Activated naive CD8-positive, alpha-beta T cell treated with anti-CD3 and anti-CD28 coated beads, Interleukin-2, amount 10 ng/mL, durations not matched to agents 7 days and 5 days (primary cell): ENCODE data around the gene SMIM29. TPM values are rescaled to one million over a fixed set of nuclear protein-coding genes. Genes with fewer than 3 reads are reported as not detected.
A peak's percentile ranks its signal among the peaks of the same experiment; 100 is the strongest.
"Not testable (repeated sequence)": the region's sequence is repeated elsewhere in the genome, so short reads cannot be mapped to it uniquely, and the experiment has no call there.

Experiments
- ATAC-seq: fragments of 150-1000 bp; cut with Tn5 transposase; one replicate; pipeline ENCODE4 v1.10.0; 2021; ENCODE audit warnings: low read depth, moderate library complexity
- POLR2A ChIA-PET: fragments of 350-600 bp; sonication (Branson Sonifier 250); formaldehyde crosslinking; loops from one replicate; lab custom pipeline; 2021; ENCODE audit warnings: antibody characterized with exemption; lab: Charles Lee
- DNase-seq: peaks from one replicate; pipeline ENCODE4 v3.0.0; 2021
- H3K27ac Mint-ChIP-seq: one replicate; pipeline ENCODE4 v1.8.0; 2022; ENCODE audit warnings: mild to moderate bottlenecking, mixed read lengths
- H3K27me3 Mint-ChIP-seq: one replicate; pipeline ENCODE4 v1.8.0; 2022; ENCODE audit warnings: mild to moderate bottlenecking, moderate library complexity, mixed read lengths
- H3K36me3 Mint-ChIP-seq: one replicate; pipeline ENCODE4 v1.8.0; 2021; ENCODE audit warnings: mild to moderate bottlenecking, mixed read lengths
- H3K4me1 Mint-ChIP-seq: one replicate; pipeline ENCODE4 v1.8.0; 2021; ENCODE audit warnings: mixed read lengths
- H3K4me3 Mint-ChIP-seq: one replicate; pipeline ENCODE4 v1.8.0; 2022; ENCODE audit warnings: mild to moderate bottlenecking, moderate library complexity, mixed read lengths
- H3K9me3 Mint-ChIP-seq: one replicate; pipeline ENCODE4 v1.8.0; 2021; ENCODE audit warnings: mixed read lengths
- total RNA-seq, 2 experiments: library from RNA; stranded (reverse); gene quantifications; one replicate each; pipeline ENCODE4 v1.2.3, GENCODE V29; 2021

Gene SMIM29
- total RNA-seq, 2 experiments from 2014 or later = 24.4 to 28.3 TPM

- no peaks in the 10 kb centered on the region for H3K9me3 Mint-ChIP-seq
- no peaks in the 10 kb centered on the region for H3K27me3 Mint-ChIP-seq
- H3K4me3 Mint-ChIP-seq = no peak overlapping the region
- no peak for DNase-seq
- no peak for ATAC-seq
- H3K36me3 Mint-ChIP-seq = peaks cover 24% of the 10 kb centered on the region
- peaks cover 8% of the 10 kb centered on the region for H3K4me1 Mint-ChIP-seq
- H3K27ac Mint-ChIP-seq = no peak overlapping the region
- POLR2A ChIA-PET = interaction anchor here (1.0 kb wide), 1 partner anchor 11 kb away, joined by 3 read pairs; no protein-coding TSS in a partner anchor
Measured at GRCh38 chr6:34276881-34277762, 28.3 kb upstream of the SMIM29 start.

- H3K36me3 Mint-ChIP-seq = peaks cover 21% of the 10 kb centered on the region
- H3K9me3 Mint-ChIP-seq = no peaks in the 10 kb centered on the region
- H3K4me3 Mint-ChIP-seq = no peak overlapping the region
- H3K27ac Mint-ChIP-seq = peak overlapping the region; percentile 15
- POLR2A ChIA-PET = no interaction called here
- ATAC-seq = no peak
- H3K27me3 Mint-ChIP-seq = no peaks in the 10 kb centered on the region
- DNase-seq = no peak
- H3K4me1 Mint-ChIP-seq = peaks cover 8% of the 10 kb centered on the region
Measured at GRCh38 chr6:34276191-34276590, 27.4 kb upstream of the SMIM29 start.

GRCh38 chr6:34275128-34275804 is 26.5 kb upstream of the SMIM29 start:
- DNase-seq = no peak
- H3K36me3 Mint-ChIP-seq = peaks cover 18% of the 10 kb centered on the region
- H3K27me3 Mint-ChIP-seq = no peaks in the 10 kb centered on the region
- peaks cover 10% of the 10 kb centered on the region for H3K4me1 Mint-ChIP-seq
- no peaks in the 10 kb centered on the region for H3K9me3 Mint-ChIP-seq
- H3K27ac Mint-ChIP-seq = no peak overlapping the region
- no peak for ATAC-seq
- no peak overlapping the region for H3K4me3 Mint-ChIP-seq
- POLR2A ChIA-PET = no interaction called here

GRCh38 chr6:34274129-34274528 is 25.3 kb upstream of the SMIM29 start:
- Mint-ChIP-seq H3K27me3 (no peaks in the 10 kb centered on the region), H3K9me3 (no peaks in the 10 kb centered on the region), H3K4me1 (peaks cover 14% of the 10 kb centered on the region), H3K27ac (no peak overlapping the region), H3K4me3 (no peak overlapping the region), H3K36me3 (peaks cover 9% of the 10 kb centered on the region)
- DNase-seq = no peak
- ATAC-seq = no peak
- POLR2A ChIA-PET = interaction anchor here (0.7 kb wide), 1 partner anchor 50 kb away, joined by 5 read pairs; no protein-coding TSS in a partner anchor

- POLR2A ChIA-PET = interaction anchor here (0.6 kb wide), 1 partner anchor 157 kb away, joined by 3 read pairs; no protein-coding TSS in a partner anchor
- Mint-ChIP-seq H3K36me3 (peaks cover 2% of the 10 kb centered on the region), H3K4me3 (no peak overlapping the region), H3K9me3 (no peaks in the 10 kb centered on the region), H3K27ac (no peak overlapping the region), H3K27me3 (no peaks in the 10 kb centered on the region), H3K4me1 (peaks cover 14% of the 10 kb centered on the region)
- DNase-seq (no peak), ATAC-seq (no peak)
Measured at GRCh38 chr6:34273242-34273805, 24.5 kb upstream of the SMIM29 start.

GRCh38 chr6:34272013-34272926 is 23.5 kb upstream of the SMIM29 start:
- Mint-ChIP-seq H3K36me3 (no peaks in the 10 kb centered on the region), H3K27ac (no peak overlapping the region), H3K4me1 (peaks cover 14% of the 10 kb centered on the region), H3K27me3 (no peaks in the 10 kb centered on the region), H3K4me3 (no peak overlapping the region), H3K9me3 (no peaks in the 10 kb centered on the region)
- DNase-seq = no peak
- POLR2A ChIA-PET = no interaction called here
- ATAC-seq = no peak

- peak; percentile 89 for ATAC-seq
- POLR2A ChIA-PET = interaction anchor here (0.5 to 1.3 kb wide), 8 partner anchors 12 to 157 kb away, joined by 3 to 12 read pairs (median 4); partner anchors contain the start of genes HMGA1 and NUDT3
- H3K4me1 Mint-ChIP-seq = peaks cover 13% of the 10 kb centered on the region
- peak overlapping the region; percentile 64 for H3K4me3 Mint-ChIP-seq
- H3K9me3 Mint-ChIP-seq, H3K27me3 Mint-ChIP-seq, H3K36me3 Mint-ChIP-seq: not testable (repeated sequence)
- peak; percentile 36 for DNase-seq
- peak overlapping the region; percentile 94 for H3K27ac Mint-ChIP-seq
Measured at GRCh38 chr6:34269658-34270341, 21.0 kb upstream of the SMIM29 start.

- not testable (repeated sequence) for H3K4me3 Mint-ChIP-seq, H3K9me3 Mint-ChIP-seq, H3K36me3 Mint-ChIP-seq, ATAC-seq, DNase-seq, H3K27me3 Mint-ChIP-seq
- H3K27ac Mint-ChIP-seq = peak overlapping the region; percentile 94
- H3K4me1 Mint-ChIP-seq = peaks cover 13% of the 10 kb centered on the region
- POLR2A ChIA-PET = interaction anchor here (1.0 to 1.3 kb wide), 5 partner anchors 19 to 123 kb away, joined by 3 to 12 read pairs (median 7); partner anchors contain the start of genes HMGA1 and NUDT3
Measured at GRCh38 chr6:34269132-34269531, 20.3 kb upstream of the SMIM29 start.

GRCh38 chr6:34267746-34268145 is 18.9 kb upstream of the SMIM29 start:
- no peak for ATAC-seq
- no peak for DNase-seq
- POLR2A ChIA-PET = no interaction called here
- no peak overlapping the region for H3K27ac Mint-ChIP-seq
- peaks cover 4% of the 10 kb centered on the region for H3K36me3 Mint-ChIP-seq
- peaks cover 6% of the 10 kb centered on the region for H3K9me3 Mint-ChIP-seq
- no peaks in the 10 kb centered on the region for H3K27me3 Mint-ChIP-seq
- H3K4me1 Mint-ChIP-seq = peaks cover 7% of the 10 kb centered on the region
- no peak overlapping the region for H3K4me3 Mint-ChIP-seq

GRCh38 chr6:34263484-34263883 is 14.7 kb upstream of the SMIM29 start:
- H3K4me1 Mint-ChIP-seq, POLR2A ChIA-PET, ATAC-seq, H3K9me3 Mint-ChIP-seq, H3K36me3 Mint-ChIP-seq, DNase-seq, H3K27me3 Mint-ChIP-seq, H3K27ac Mint-ChIP-seq, H3K4me3 Mint-ChIP-seq: not testable (repeated sequence)

GRCh38 chr6:34260576-34261267 is 11.9 kb upstream of the SMIM29 start:
- H3K27me3 Mint-ChIP-seq = no peaks in the 10 kb centered on the region
- H3K36me3 Mint-ChIP-seq = peaks cover 4% of the 10 kb centered on the region
- no peak overlapping the region for H3K4me3 Mint-ChIP-seq
- no peak overlapping the region for H3K27ac Mint-ChIP-seq
- ATAC-seq (no peak), DNase-seq (no peak)
- peaks cover 6% of the 10 kb centered on the region for H3K9me3 Mint-ChIP-seq
- H3K4me1 Mint-ChIP-seq = no peaks in the 10 kb centered on the region
- POLR2A ChIA-PET = no interaction called here
